NOMO-1 treated with DMSO at 0.1 percent for 48 hours (cell line): Measurements from ENCODE around the gene MAP4K4.
A peak's percentile ranks its signal among the peaks of the same experiment; 100 is the strongest.

Experiments
- DNase-seq: peaks from one replicate; lab custom pipeline; 2025; ENCODE audit not compliant: unreplicated experiment; lab: John Stamatoyannopoulos, UW

The MAP4K4 gene

DNA sequence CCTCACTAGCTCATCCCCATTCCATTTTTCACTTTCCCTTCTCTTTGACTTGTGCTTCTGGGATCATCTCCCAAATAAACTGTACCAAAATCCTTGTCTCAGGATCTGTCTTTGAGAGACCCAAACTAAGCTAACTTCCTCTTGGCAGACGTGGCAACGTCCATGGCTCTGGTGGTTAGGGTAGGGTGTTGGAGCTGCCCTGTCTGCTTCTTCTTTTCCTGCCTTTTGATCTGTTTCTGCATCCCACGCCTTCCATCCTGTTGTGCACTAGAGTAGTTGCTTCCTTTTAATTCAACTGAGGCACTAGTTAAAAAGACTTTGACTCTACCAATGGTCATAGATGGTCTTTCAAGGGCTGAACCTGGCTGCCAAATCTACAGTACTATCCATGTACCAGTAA lies 5.5 kb upstream of the MAP4K4 start:
- DNase-seq, result no peak

DNA sequence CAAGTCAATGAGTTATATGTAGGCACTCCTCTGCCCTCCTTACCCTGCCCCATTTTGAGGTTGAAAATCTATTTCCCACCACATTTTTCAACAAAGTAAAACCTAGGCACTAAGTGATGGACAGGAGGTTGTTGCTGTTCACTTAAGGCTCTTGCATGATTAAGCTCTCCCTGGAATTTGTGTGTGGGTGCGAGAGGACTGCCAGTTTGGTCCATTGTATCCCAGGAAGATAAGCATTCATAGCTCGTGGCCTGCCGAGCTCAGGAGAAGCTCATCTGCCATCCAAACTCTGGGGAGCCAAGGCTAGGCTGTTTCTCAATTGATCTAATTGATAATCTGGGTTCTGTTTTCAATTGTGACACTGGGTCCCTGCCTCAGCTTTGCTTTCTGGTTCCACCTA lies 4.7 kb upstream of the MAP4K4 start:
- no peak for DNase-seq

DNA sequence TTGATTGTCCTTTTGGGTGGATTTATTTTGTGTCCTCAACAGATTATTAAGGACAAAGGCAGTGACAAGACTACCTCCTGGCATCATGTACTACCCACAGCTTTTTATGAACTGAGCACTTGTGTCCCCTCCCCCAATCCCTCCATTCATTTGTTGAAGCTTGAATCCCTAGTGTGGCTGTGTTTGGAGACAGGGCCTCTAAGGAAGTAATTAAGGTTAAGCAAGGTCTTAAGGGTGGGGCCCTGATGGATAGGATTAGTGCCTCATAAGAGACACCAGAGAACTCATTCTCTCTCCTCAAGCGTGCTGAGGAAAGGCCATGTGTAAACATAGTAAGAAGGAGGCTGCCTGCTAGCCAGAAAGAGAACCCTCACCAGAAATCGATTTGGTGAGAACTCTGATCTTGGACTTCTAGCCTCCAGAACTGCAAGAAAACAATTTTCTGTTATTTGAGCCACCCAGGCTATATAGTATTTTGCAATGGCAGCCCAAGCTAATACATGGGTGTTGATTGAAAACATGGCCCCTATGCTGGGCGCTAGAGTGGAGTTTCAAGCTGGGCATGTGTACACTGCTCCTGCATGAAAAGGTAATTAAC lies 3.4 kb upstream of the MAP4K4 start:
- no peak for DNase-seq

DNA sequence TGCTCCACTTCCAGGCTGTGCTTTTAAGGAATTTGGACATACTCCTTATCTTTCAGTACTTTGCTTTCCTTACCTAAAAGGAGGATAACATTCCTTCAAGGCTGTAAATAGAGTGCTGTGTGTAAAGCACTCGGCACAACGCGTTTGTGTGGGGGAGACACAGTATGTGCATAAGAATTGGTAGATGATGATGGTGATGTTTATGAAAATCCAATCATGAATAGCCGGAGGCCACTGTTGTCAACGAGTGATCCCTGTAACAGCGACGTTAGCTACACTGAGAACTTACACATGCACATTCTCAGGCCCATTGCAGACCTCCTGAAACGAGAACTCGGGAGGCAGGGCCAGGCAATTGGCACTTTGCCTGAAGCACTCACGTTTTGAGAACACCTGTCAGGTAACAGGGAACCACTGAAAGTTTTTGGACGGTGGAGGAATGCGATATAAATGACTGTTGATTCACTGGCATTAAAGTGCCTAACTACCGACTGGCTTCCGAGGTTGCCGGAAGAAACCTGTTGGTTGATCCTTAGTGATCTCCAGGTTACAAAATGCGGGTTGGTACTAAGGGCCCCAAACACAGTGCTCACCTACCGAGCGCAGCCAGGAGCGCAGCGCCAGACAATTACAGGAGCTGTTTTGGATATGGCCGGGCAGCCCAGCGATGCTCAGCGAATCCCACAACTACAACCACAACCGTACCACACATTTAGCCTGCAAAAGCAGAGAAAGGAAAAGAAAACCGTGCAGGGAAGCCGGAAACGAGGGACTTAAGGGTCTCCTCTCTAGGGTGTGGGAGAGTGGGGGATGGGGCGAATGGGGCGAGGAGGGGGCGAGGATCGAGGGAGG lies 1.0 kb upstream of the MAP4K4 start:
- DNase-seq, result no peak

DNA sequence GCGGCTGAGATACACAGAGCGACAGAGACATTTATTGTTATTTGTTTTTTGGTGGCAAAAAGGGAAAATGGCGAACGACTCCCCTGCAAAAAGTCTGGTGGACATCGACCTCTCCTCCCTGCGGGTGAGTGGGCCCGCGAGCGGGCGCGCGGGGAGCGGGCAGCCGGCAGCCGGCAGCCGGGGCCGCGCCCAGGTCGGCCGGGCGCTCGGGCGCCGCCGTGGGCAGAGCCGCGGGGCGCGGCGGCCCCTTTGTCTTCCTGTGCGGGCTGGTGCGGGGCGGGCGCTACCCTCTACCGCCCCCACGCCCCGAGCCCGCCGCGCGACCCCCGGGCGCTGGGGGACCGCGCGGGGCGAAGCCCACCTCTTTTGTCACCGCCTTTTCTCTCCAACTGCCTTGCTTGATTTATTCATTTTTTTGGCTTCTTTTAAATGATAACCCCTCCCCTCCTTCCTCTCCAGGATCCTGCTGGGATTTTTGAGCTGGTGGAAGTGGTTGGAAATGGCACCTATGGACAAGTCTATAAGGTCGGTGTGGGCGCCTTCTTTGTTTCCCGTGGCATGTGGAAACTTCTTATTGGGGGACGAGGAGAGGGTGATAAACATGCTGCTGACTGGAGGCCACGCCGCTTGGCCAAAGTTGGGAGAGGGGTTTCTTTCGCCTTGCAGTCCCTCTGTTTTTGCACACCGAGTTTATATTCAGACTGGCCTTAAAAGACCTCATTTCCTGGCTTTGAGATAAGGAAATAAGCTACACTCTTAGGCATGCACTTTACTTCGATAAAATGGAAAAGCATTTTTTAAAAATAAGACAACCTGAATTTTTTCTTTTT lies 722 bp downstream of the MAP4K4 start:
- peak; percentile 30 for DNase-seq

DNA sequence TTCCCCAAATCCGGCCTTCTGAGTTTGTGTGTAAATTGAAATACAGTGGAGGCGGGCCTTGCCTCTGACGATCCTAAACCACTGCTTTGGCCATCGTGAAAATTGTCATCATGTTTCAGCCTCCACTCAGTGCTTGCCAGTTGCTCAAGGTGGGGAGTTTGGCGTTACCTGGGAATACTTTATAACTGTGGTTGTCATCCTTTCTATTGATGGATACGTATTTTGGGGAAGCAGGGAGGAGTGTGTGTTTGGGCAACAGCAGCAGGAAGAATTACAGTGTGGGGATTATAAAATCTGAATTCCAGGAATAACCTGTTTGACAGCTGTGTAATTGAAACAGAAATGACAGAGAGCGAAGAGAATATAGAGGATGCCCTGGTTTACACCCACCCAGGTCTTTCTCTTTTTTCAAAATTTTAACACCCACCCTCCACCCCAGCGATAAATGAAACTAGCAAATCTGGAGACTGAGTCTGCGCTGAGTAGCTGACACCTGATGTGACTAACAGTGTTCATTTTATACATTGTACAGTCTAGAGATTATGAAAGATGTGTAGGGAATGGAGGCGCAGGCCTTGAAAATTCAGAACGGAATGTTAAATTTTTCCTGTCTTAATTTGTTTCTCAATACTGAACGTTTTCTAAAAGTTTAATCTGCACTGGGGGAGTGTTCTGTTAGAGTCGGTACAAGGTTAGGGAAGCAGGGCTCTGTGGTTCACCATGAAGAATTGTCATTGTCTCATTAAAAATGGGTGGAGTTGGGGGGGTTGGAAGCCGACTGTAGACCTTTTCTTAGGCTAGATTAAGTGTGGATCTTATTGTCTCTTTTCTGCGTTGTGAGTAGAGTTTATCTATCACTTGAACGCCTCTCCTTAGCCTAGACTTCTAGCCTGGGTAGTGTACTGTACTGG lies 1.6 kb downstream of the MAP4K4 start:
- peak; percentile 55 for DNase-seq

DNA sequence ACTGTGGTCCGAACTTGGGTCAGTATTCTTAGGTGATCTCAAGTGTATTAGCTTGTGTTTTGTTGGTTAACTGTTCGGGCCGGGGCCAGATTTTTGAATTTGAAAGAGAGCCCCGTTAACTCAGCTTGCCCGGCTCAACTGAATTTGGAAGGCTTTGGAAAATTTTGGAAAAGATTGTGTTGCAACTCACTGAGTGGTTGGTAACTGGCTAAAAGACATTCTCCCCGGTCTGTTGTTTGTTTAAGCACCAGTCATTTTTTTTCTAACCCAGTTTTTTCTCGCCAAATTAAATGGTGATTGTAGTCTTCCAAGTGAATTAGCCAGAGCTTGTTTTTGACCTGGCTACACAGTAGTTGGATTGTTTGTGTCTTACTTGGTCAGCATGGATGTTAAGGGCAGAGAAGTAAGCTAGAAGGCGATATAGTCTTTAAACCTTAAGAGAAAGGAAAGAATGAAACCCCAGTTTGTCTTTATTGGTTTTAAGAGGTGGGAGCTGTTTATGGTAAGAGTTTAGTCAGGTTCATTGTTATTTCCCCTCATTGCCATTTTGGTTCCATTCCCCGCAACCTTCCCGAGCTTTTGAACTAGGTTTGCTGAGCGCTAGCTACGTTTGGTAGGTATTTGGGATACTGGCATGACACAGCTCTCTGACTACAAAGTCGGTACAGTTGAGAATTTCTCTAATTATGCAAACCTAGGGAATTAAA lies 2.4 kb downstream of the MAP4K4 start:
- no peak for DNase-seq

DNA sequence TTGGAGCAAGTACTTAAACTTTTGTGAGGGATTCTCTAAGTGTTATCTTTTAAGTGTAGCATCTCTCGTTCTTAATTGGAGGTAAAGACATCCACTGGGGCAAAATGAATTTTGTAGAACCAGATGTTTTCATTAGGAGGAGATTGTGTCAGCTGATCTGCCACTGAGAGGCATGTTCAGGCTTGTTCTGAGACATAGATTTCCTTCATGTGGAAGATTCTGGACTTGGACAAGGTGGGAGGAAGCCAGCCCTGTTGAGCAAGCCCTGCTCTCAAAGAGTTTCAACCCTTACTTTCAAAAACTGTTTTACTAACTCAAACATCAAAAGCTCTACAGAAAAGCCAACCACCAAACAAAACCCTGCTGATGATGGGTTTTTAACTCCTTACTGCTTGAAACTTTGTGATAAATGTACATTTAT lies 6.5 kb downstream of the MAP4K4 start:
- peak; percentile 64 for DNase-seq

DNA sequence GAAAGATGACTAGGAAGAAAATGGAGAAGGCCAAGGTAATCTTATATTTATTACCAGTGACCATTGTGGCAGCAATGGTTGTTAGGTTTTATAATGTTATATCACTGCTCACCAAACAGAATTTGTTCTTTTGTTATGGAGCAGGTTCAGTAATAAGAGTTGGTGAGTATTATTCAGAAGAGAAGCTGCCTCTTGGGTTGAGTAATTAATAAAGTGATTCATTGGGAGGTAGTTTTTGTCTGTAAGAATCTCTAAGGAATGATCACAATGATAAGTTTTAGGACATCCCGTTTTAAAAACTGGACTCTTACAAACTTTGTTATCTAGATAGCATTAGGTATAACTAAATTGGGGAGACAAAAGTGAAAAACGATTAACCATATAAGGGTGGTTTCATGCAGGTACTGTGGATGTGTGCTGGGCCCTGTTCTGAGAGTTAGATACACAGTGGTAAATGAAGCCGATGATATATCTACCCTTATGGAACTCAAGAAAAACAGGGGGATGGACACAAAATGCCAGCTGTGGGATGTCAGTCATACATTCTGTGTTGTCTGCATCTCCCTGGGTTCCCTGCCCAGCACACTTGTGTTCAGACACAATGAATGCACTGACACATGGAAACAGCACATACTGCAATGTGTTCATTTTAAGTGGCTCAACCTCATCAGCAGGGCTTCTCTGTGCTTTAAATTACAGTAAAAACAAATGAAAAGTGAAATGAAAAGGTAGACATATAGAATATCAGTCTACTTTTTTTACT lies 7.5 kb downstream of the MAP4K4 start:
- DNase-seq, result no peak

DNA sequence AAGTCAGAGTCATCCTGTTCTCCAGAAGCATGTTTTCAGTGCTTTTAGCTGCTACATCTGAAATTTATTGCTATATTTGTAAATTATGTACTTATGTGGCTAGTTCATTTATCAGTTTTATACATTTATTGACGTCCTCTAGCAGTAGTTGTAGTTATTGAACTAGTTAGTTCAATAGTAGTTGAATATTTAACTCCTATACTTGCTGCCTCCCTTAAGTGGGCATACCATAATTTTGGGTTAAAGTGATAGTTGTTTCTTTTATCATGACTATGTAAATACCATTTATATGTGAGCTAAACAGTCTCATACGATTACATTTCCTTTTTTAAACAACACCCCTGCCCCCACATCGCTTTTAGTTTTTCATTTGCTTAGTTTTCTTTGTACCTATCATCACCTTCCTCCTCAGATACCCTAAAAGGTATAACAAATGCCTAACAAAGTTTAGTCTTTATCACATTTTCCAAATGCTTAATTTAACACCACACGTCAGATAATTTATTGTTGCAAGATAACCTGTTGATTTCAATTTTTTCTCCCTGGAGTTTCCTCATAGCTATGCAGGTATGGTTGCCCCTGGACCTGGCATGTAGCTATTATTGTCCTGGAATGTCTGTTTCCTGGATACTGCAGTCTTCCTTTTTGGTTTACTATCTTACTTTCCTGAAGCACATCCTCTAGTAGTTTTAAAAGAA lies 8.8 kb downstream of the MAP4K4 start:
- DNase-seq, result no peak

DNA sequence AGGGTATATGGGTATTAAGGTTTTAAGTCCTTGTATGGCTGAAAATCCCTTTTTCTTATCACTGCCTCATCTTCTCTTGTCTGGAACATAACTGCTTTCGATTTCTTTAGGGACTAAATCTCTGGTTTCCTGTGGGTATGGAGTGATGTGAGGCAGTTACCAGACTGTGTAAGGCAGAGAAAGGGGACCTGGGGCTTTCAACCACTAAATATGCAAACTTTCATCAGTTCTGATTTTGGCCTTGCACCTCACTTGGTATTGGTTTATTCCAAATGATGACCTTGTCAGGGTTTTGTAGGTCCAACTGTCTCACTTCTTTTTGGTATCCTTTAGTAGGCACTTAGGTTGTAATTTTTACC lies 9.3 kb downstream of the MAP4K4 start:
- DNase-seq, result no peak

DNA sequence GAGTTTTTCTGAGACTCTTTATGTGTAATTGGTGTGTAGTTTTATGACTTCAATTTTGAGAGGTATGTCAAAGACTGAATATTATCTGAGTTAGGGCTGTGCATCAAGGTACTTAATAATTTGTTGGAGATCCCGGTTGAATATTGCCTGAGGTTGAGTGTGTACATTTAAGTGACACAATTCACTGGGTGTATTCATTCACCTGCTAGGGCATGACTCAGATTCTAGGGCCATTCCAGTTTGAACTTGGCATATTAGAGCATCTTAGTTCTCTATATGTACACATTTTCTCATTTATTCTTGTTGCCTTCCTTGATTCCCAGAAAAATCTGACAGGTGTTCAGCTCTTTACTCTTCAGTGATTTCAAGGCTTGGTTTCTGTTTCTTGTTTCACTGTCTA lies 12.5 kb downstream of the MAP4K4 start:
- DNase-seq, result no peak

DNA sequence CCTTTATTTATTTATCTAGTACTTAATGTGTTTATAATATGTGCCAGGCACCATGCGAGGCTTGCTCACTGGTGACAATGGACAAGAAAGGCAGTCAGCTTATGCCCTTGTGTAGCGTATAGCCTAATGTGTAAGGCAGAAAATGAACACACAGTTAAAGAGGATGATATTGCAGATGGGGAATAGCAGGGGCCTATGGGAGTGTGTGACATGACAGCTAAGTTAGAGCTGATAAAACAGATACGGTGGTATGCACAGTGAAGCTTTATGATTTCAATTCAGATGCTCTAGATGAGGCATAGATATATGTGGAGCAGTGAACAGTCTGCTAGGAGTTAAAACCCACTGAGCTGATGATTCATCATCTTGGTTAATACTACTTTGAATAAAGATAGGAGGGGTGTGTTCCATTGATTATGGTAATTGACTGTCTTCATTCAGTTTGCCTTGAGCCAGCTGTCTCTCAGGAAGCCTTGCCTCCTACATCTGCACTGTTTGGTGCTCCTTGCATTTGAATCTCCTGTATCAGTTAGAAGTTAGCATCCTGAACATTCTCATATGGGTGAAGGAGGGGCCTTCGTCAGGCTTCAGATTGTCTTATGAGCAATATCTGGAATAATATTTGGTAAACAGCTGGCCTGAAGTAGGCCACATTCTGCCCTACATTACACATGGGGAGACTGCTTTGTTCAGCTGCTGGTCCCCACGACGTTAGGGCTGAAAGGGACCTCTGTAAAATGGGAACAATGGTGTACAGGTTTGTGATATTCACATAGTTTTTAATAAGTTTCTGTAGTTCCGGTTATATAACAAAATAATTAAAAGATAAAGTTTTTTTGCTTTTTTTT lies 13.2 kb downstream of the MAP4K4 start:
- DNase-seq, result peak; percentile 50

DNA sequence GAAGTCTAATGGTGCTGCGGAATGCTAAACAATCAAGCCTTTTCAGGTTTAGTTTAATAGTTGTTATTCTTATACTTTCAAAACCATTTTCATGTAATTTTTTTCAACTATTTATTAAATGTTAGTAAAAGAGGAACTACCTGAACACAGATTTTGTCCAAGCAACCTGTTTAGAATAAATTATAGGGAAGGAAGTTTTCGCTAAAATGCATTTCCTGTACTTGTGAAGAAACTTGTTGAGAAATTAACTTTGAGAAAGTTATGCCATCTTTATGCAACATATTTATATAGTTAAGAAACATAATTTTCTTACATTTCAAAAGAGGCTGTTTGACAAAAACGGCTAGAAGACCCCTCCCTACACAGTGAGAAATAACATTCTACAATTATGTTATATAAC lies 16.6 kb downstream of the MAP4K4 start:
- peak; percentile 87 for DNase-seq

DNA sequence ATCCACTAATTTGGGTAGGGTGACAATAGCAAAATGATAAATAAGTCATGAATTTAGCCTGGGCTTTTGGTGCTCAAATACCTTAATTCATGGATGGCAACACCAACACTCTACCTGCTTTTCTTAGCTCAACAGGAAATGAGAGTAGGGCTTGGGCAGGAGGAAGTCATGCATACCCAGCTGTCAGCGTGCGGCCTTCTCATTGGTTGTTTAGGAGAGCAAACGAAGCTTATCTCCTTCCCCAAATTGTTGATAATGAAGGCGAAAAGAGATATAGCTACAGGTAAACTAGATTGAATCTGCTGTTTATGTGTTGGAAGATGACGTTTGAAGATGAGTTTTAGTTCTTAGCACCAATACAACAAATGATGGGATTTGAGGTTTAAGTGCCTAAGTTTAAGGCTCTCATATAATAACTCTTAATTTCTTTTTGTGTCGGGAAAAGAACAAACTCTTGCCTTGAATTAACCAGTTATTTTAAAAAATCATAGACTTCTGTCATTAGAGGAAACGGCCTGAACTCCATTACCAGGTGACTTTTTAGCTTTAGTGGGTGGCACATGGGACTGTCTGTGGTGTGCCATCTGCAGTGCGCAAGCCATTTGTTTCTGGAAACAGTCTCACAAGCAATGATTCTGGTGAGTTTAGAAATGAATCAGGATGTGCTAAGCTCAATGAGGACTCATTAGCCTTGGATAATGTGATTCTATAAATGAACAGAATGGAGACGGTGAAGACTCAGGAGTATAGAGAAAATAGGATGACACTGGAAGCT lies 19.8 kb downstream of the MAP4K4 start:
- peak; percentile 64 for DNase-seq

DNA sequence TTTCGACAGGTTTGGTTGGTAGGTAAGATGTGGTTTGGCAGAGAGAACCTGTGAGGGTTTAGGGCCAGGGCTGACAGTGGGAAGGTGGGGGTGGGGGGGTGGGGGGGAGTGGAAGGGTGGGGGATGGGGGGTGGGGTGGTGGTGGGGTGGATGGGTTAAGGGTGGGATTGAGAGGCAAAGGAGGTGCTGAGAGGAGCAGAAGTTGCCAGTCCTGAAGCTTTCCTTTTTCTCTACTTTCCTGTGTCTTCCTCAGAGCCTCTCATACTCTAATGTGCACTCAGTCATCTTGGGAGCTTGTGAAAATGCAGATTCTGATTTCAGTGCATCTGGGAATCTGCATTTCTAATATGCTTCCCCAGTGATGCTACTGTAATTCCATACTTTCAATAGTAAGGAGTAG lies 21.0 kb downstream of the MAP4K4 start:
- no peak for DNase-seq

DNA sequence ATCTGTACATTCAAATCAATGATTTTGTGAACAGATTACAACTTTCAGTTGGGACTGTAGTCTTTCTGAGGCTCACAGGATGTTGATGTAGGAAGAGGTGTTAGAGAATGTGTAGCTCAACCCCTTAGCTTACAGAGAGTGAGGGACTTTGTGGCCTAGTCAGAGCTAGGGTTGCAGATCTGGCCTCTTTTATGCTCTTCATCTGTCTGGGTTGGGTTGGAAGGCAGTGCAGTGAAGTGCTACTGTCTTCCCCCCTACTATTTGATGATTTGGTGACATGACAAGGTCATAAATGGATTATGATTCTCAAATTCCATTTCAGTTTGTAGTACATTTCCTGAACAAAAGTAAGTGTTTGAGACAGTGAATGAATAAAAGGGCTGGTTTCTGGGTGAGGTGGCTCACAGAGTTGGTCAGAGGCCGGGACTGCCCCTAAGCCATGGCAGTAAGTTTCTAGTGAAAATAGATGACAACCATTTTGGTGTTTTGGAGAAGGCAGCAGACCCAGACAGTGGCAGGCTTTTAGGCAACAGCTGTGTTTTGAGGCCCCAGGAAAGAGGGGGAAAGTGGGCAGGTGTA lies 21.6 kb downstream of the MAP4K4 start:
- no peak for DNase-seq
